Lung (tissue), 16 donors: Measurements from ENCODE around the gene RBM10. TPM values are rescaled to one million over a fixed set of nuclear protein-coding genes. Genes with fewer than 3 reads are reported as not detected.
A peak's percentile ranks its signal among the peaks of the same experiment; 100 is the strongest.

ENCODE experiments used
- ATAC-seq: fragments of 200-7000 bp; cut with Tn5 transposase; one replicate; pipeline ENCODE4 v1.9.1; 2020; ENCODE audit warnings: moderate number of reproducible peaks; ENCODE audit not compliant: insufficient read depth, low FRiP score
- DNase-seq, 3 donors: peaks; one replicate each; pipeline ENCODE4 v3.0.0-alpha.2; 2013 to 2017
- H3K27ac ChIP-seq, 2 donors: one replicate each; pipeline ENCODE4 v1.5.1; 2013; ENCODE audit warnings: mild to moderate bottlenecking in 2 of 2, moderate library complexity in 2 of 2, control low read depth in 1 of 2, inconsistent platforms in 1 of 2, low read depth in 1 of 2, low read length in 1 of 2
- H3K27me3 ChIP-seq, 3 donors: one replicate each; pipeline ENCODE4 v1.5.1; 2013; ENCODE audit warnings: low read length in 2 of 3; ENCODE audit not compliant: control insufficient read depth in 3 of 3, insufficient read depth in 3 of 3
- H3K36me3 ChIP-seq, 4 donors: one replicate each; pipeline ENCODE4 v1.5.1; 2013; ENCODE audit warnings: low read length in 4 of 4, mild to moderate bottlenecking in 1 of 4, moderate library complexity in 1 of 4; ENCODE audit not compliant: control insufficient read depth in 4 of 4, insufficient read depth in 4 of 4
- H3K4me1 ChIP-seq, 5 donors: one replicate each; pipeline ENCODE4 v1.5.1; 2013; ENCODE audit warnings: low read length in 5 of 5, mild to moderate bottlenecking in 2 of 5, moderate library complexity in 1 of 5; ENCODE audit not compliant: control insufficient read depth in 5 of 5, insufficient read depth in 5 of 5
- H3K4me3 ChIP-seq: one replicate; pipeline ENCODE4 v1.5.1; 2013; ENCODE audit warnings: mild to moderate bottlenecking, control low read depth, moderate library complexity
- H3K9ac ChIP-seq, 2 donors: one replicate each; pipeline ENCODE4 v1.5.1; 2013; ENCODE audit warnings: low read length in 2 of 2, control low read depth in 1 of 2; ENCODE audit not compliant: insufficient read depth in 1 of 2
- H3K9me3 ChIP-seq, 4 donors: one replicate each; pipeline ENCODE4 v1.5.1; 2013; ENCODE audit warnings: low read length in 3 of 4, mild to moderate bottlenecking in 1 of 4, moderate library complexity in 1 of 4; ENCODE audit not compliant: control insufficient read depth in 4 of 4, insufficient read depth in 3 of 4
- WGBS, 2 donors: extraction: QIAGEN DNeasy Blood & Tissue Kit; methylation state at CpG; one replicate each; pipeline ENCODE4 v1.1.7; 2013; 5-methylcytosine and 5-hydroxymethylcytosine counted together
- long read RNA-seq, 5 donors: transcript quantifications; one replicate each; lab custom pipeline, GENCODE V29; 2026
- polyA plus RNA-seq, 2 donors: library from polyadenylated mRNA; stranded (reverse); fragments of 200-250 nt; gene quantifications; one replicate each; pipeline ENCODE4 v1.2.1, GENCODE V29; 2013
- total RNA-seq, 2 donors: library from RNA; depleted of rRNA in 1 of 2; stranded (reverse); fragments of >200 nt in 1 of 2; gene quantifications; one replicate each; pipeline ENCODE4 v1.2.1, GENCODE V29; 2014 to 2021
- TF ChIP-seq, protein P1 (sequence below): IDR thresholded peaks from 2 replicates; pipeline ENCODE4 v1.5.1; 2012; ENCODE audit warnings: mild to moderate bottlenecking; ENCODE audit errors: control extremely low read depth, extremely low read depth
- donor health status: control.
- donor health status: control.
- donor health status: Bipolar disorder and iron deficiency.
- donor health status: healthy.
- donor health status: DM: yes; HTN: yes; CAD: no.

Gene RBM10, protein sequence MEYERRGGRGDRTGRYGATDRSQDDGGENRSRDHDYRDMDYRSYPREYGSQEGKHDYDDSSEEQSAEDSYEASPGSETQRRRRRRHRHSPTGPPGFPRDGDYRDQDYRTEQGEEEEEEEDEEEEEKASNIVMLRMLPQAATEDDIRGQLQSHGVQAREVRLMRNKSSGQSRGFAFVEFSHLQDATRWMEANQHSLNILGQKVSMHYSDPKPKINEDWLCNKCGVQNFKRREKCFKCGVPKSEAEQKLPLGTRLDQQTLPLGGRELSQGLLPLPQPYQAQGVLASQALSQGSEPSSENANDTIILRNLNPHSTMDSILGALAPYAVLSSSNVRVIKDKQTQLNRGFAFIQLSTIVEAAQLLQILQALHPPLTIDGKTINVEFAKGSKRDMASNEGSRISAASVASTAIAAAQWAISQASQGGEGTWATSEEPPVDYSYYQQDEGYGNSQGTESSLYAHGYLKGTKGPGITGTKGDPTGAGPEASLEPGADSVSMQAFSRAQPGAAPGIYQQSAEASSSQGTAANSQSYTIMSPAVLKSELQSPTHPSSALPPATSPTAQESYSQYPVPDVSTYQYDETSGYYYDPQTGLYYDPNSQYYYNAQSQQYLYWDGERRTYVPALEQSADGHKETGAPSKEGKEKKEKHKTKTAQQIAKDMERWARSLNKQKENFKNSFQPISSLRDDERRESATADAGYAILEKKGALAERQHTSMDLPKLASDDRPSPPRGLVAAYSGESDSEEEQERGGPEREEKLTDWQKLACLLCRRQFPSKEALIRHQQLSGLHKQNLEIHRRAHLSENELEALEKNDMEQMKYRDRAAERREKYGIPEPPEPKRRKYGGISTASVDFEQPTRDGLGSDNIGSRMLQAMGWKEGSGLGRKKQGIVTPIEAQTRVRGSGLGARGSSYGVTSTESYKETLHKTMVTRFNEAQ
- total RNA-seq, result 10 to 100 TPM; 30.2 to 38.6 TPM
- 10 to 100 TPM; 22.2 to 30.8 TPM for polyA plus RNA-seq
- long read RNA-seq, donor 1, partial matches to known transcripts, result 15 of 16 reads
- long read RNA-seq, donor 1, other reads (novel, unspliced or antisense), result 0 of 16 reads
- long read RNA-seq, donor 2, partial matches to known transcripts, result 0 of 1 reads
- long read RNA-seq, donor 2, other reads (novel, unspliced or antisense), result 0 of 1 reads
- long read RNA-seq, donor 3, partial matches to known transcripts, result 0 of 1 reads
- long read RNA-seq, donor 3, other reads (novel, unspliced or antisense), result 0 of 1 reads
- long read RNA-seq, donor 4, partial matches to known transcripts, result 16 of 16 reads
- long read RNA-seq, donor 4, other reads (novel, unspliced or antisense), result 0 of 16 reads
- long read RNA-seq, donor 5, partial matches to known transcripts, result 5 of 7 reads
- long read RNA-seq, donor 5, other reads (novel, unspliced or antisense), result 0 of 7 reads

DNA sequence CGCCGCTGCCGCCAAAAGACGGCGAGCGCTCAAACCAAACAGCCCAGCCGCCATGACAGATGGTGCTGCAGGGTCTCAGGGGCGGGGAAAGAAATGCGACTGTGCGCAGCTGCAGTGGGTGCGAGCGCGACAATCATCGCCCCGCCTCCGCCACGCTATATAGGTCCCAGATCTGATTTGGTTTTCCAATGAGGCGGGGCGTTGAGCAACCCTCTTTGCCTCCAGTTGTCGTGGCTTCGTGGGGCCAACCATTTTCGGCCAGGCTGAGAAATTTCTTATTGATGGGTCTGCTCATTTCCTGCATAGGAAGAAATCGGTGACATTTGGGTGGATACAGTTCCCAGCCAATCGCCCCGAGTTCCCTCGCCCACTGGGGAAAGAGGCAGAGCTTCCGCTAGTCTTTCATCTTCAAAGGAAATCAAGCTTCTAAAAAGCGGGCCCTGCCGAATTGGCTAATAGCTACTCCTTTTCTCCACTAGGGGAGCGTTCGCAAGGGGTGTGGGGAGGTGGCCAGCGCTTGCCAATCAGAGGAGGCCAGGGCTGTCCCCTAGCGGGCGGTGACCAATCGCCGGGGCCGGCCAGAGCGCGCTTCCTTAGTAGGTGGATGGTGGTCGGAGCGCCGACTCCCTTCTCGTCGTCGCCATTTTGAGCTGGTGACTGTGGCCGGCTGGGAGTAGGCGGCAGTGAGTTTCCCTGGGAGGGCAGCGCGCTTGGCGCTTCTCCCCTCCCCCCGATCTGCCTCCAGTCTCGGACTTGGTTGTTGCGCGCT is at the start of gene RBM10, which contains the start of gene NDUFB11:
RBM10 (plus strand) TSS at position 596 of the 769 bp plus-strand sequence. CDS start 2,261 bp downstream, outside the sequence.
NDUFB11 (minus strand) TSS at position 77 of the 769 bp plus-strand sequence; CDS start at position 54, 23 bp downstream.
- Histone ChIP-seq H3K36me3 (peaks cover 2 to 6% (median 5%) of the 10 kb centered on the region in 4 donors), H3K9ac (peak within 1 kb of the TSS; percentile 49 to 90), H3K27ac (peak within 1 kb of the TSS; percentile 94 to 98), H3K4me1 (peaks cover 0 to 15% (median 0%) of the 10 kb centered on the region in 5 donors), H3K4me3 (peak within 1 kb of the TSS; percentile 70), H3K27me3 (peaks cover 0 to 3% (median 0%) of the 10 kb centered on the region in 3 donors), H3K9me3 (no peaks in the 10 kb centered on the region)
- WGBS, 2 donors, result 0 to 37% methylated on average over 36 to 54 of the region's 54 CpGs
- TF ChIP-seq, protein P1, sequence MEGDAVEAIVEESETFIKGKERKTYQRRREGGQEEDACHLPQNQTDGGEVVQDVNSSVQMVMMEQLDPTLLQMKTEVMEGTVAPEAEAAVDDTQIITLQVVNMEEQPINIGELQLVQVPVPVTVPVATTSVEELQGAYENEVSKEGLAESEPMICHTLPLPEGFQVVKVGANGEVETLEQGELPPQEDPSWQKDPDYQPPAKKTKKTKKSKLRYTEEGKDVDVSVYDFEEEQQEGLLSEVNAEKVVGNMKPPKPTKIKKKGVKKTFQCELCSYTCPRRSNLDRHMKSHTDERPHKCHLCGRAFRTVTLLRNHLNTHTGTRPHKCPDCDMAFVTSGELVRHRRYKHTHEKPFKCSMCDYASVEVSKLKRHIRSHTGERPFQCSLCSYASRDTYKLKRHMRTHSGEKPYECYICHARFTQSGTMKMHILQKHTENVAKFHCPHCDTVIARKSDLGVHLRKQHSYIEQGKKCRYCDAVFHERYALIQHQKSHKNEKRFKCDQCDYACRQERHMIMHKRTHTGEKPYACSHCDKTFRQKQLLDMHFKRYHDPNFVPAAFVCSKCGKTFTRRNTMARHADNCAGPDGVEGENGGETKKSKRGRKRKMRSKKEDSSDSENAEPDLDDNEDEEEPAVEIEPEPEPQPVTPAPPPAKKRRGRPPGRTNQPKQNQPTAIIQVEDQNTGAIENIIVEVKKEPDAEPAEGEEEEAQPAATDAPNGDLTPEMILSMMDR, result peak; percentile 33
- ATAC-seq (peak; percentile 93), DNase-seq (peak; percentile 96)

DNA sequence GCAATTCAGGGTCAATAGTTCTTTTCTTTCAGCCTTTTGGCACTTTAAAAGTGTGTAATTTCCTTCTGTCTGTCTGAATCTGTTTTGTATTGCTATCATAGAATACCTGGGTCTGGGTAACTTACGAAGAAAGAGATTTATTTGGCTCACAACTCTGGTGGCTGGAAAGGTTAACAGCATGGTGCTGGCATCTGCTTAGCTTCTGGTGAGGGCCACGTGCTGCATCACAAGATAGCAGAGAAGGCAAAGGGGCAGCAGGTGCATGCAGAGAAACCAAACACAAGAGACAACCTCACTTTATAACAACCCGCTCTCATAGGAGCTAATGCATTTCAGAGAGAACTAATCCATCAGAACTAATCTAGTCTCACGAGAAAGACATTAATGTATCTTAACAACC is 48.0 kb upstream of the RBM10 start:
- Histone ChIP-seq H3K4me3 (no peak overlapping the region), H3K36me3 (peaks cover 0 to 2% (median 0%) of the 10 kb centered on the region in 4 donors), H3K4me1 (no peaks in the 10 kb centered on the region), H3K27ac (no peak overlapping the region), H3K27me3 (peaks cover 0 to 12% (median 8%) of the 10 kb centered on the region in 3 donors), H3K9me3 (peaks cover 0 to 5% (median 1%) of the 10 kb centered on the region in 4 donors), H3K9ac (no peak overlapping the region)
- ATAC-seq (no peak), DNase-seq (no peak)
- WGBS, 2 donors, result 73 to 90% methylated on average over 4 of the region's 4 CpGs
- TF ChIP-seq, protein P1, result no peak
